Measurements from ENCODE around the gene ITPKC. TPM values are rescaled to one million over a fixed set of nuclear protein-coding genes. Genes with fewer than 3 reads are reported as not detected.

Gene ITPKC
- polyA plus RNA-seq, 1 of the 3 experiments (the other 2 are of a cell fraction), result 6.3 TPM

GRCh38 chr19:40739871-40740703, 23.2 kb downstream of the ITPKC start:
- POLR2A ChIA-PET, result no interaction called here

More at GRCh38 chr19:40739871-40740703, 23.2 kb downstream of the ITPKC start:
- Histone ChIP-seq H4K20me1 (ENCODE audit: insufficient read depth) (no peaks in the 10 kb centered on the region), H3K27me3 (ENCODE audit: insufficient read depth) (no peaks in the 10 kb centered on the region), H3K36me3 (replicated peaks in 1 of 2; ENCODE audit: control insufficient read depth in 1 of 2, insufficient read depth in 2 of 2, low read length in 1 of 2) (peaks cover 9 to 11% of the 10 kb centered on the region in 2 experiments), H3K9me2 (no peaks in the 10 kb centered on the region), H3K9me3 (no peaks in the 10 kb centered on the region), H3K4me1 (ENCODE audit: control insufficient read depth in 1 of 2, insufficient read depth in 2 of 2, low read depth in 1 of 2, low read length in 1 of 2) (0 out of 4 replicates have a peak, but pooled peaks cover 0 to 3% of the 10 kb centered on the region in 2 experiments), H3K9ac (no peak overlapping the region), H3F3A (replicated peaks; ENCODE audit: insufficient read depth) (no peaks in the 10 kb centered on the region), H3K27ac (ENCODE audit: low read depth in 2 of 2, low read length in 1 of 2) (no peak overlapping the region), H3K79me2 (ENCODE audit: insufficient read depth) (no peaks in the 10 kb centered on the region), H3K4me3 (ENCODE audit: low read depth in 2 of 2, low read length in 1 of 2) (no peak overlapping the region), H2AFZ (ENCODE audit: low read depth) (no peak overlapping the region), H3K4me2 (no peak overlapping the region)
- no peak for DNase-seq
- WGBS (ENCODE audit: low lambda C conversion rate), result 93% methylated on average over 6 of the region's 16 CpGs
- CTCF ChIA-PET, result interaction anchor here (0.8 kb wide), 1 partner anchor 80 kb away, joined by 3 read pairs; no protein-coding TSS in a partner anchor
- no peak for TF ChIP-seq GABPA (IDR thresholded peaks at IDR 0.05; ENCODE audit: low read depth)
- no peak for TF ChIP-seq RFX5 (IDR thresholded peaks at IDR 0.05; ENCODE audit: low read length)
- no peak for TF ChIP-seq CTCF (IDR thresholded peaks at IDR 0.05)
- no peak for TF ChIP-seq TCF12 (IDR thresholded peaks at IDR 0.05)
- TF ChIP-seq ELF1 (IDR thresholded peaks at IDR 0.05), result no peak
- no peak for TF ChIP-seq CHD2 (IDR thresholded peaks at IDR 0.05; ENCODE audit: low read length, partially characterized antibody)
- no peak for TF ChIP-seq NFIC (IDR thresholded peaks at IDR 0.05; ENCODE audit: borderline replicate concordance)
- TF ChIP-seq TEAD4 (IDR thresholded peaks at IDR 0.05; ENCODE audit: borderline replicate concordance, insufficient read depth), result no peak
- no peak for TF ChIP-seq NRF1 (IDR thresholded peaks at IDR 0.05; ENCODE audit: low read depth, low read length)
- no peak for TF ChIP-seq FOXM1 (IDR thresholded peaks at IDR 0.05; ENCODE audit: low read depth)
- TF ChIP-seq SIN3A (IDR thresholded peaks at IDR 0.05; ENCODE audit: borderline replicate concordance, low read depth, low read length), result no peak
- no peak for TF ChIP-seq POLR2AphosphoS5 (IDR thresholded peaks at IDR 0.05; ENCODE audit: low read depth, low read length)
- no peak for TF ChIP-seq JUND (IDR thresholded peaks at IDR 0.05)
- no peak for TF ChIP-seq ZBTB33 (IDR thresholded peaks at IDR 0.05; ENCODE audit: borderline replicate concordance, low read depth)
- TF ChIP-seq PBX3 (IDR thresholded peaks at IDR 0.05), result no peak
- no peak for TF ChIP-seq MEF2A (IDR thresholded peaks at IDR 0.05; ENCODE audit: borderline replicate concordance, low read depth)
- no peak for TF ChIP-seq FOXJ3 (CRISPR knock-in tag; IDR thresholded peaks at IDR 0.05)
- no peak for TF ChIP-seq RXRA (IDR thresholded peaks at IDR 0.05; ENCODE audit: borderline replicate concordance, low read depth)
- no peak for TF ChIP-seq FOSL2 (IDR thresholded peaks at IDR 0.05; ENCODE audit: borderline replicate concordance, low read depth)
- no peak for TF ChIP-seq USF1 (IDR thresholded peaks at IDR 0.05; ENCODE audit: borderline replicate concordance, low read depth)

All from SK-N-SH (cell line).